GM18907 (cell line): ENCODE data around the gene PKNOX2.
A peak's percentile ranks its signal among the peaks of the same experiment; 100 is the strongest.

Experiments used
- ATAC-seq: cut with Tn5 transposase; IDR thresholded peaks from one replicate; pipeline ENCODE4 v1.9.1; 2021; ENCODE audit warnings: mild to moderate bottlenecking, moderate library complexity; ENCODE audit not compliant: unreplicated experiment

The PKNOX2 gene

GRCh38 chr11:125333354-125334073, 169.0 kb downstream of the PKNOX2 start:
- no peak for ATAC-seq

GRCh38 chr11:125335106-125335505, 170.6 kb downstream of the PKNOX2 start:
- ATAC-seq = no peak

- ATAC-seq = no peak
Measured at GRCh38 chr11:125337836-125338834, 173.6 kb downstream of the PKNOX2 start.

GRCh38 chr11:125338886-125339811, 174.6 kb downstream of the PKNOX2 start:
- ATAC-seq = no peak

- ATAC-seq = no peak
Measured at GRCh38 chr11:125341676-125342075, 177.1 kb downstream of the PKNOX2 start.

- no peak for ATAC-seq
Measured at GRCh38 chr11:125342281-125342930, 177.9 kb downstream of the PKNOX2 start.

- no peak for ATAC-seq
Measured at GRCh38 chr11:125343086-125343717, 178.7 kb downstream of the PKNOX2 start.

- ATAC-seq = no peak
Measured at GRCh38 chr11:125343718-125344131, 179.2 kb downstream of the PKNOX2 start.

- no peak for ATAC-seq
Measured at GRCh38 chr11:125344846-125345420, 180.4 kb downstream of the PKNOX2 start.

GRCh38 chr11:125345421-125346178, 181.0 kb downstream of the PKNOX2 start:
- ATAC-seq = peak; percentile 46

- ATAC-seq = no peak
Measured at GRCh38 chr11:125346179-125346530, 181.6 kb downstream of the PKNOX2 start.

GRCh38 chr11:125346565-125347260, 182.2 kb downstream of the PKNOX2 start:
- no peak for ATAC-seq

- no peak for ATAC-seq
Measured at GRCh38 chr11:125347261-125347585, 182.7 kb downstream of the PKNOX2 start.

- ATAC-seq = no peak
Measured at GRCh38 chr11:125348141-125348651, 183.6 kb downstream of the PKNOX2 start.

GRCh38 chr11:125348674-125349309, 184.2 kb downstream of the PKNOX2 start:
- ATAC-seq = no peak

- ATAC-seq = no peak
Measured at GRCh38 chr11:125350206-125351032, 185.9 kb downstream of the PKNOX2 start.
